B cell (primary cell): ENCODE results near the gene KDM3A. TPM values are rescaled to one million over a fixed set of nuclear protein-coding genes. Genes with fewer than 3 reads are reported as not detected.

Source experiments
- ATAC-seq: fragments of 200-7000 bp; cut with Tn5 transposase; one replicate; pipeline ENCODE4 v1.10.0; 2021; ENCODE audit warnings: low read depth, mild to moderate bottlenecking, moderate number of reproducible peaks, moderate library complexity
- CTCF ChIA-PET: fragments of 350-600 bp; sonication (Branson Sonifier 250); formaldehyde crosslinking; loops from one replicate; lab custom pipeline; 2021; ENCODE audit warnings: antibody characterized with exemption, inconsistent platforms; lab: Charles Lee
- POLR2A ChIA-PET: fragments of 350-600 bp; sonication (Branson Sonifier 250); formaldehyde crosslinking; loops from one replicate; lab custom pipeline; 2021; ENCODE audit warnings: antibody characterized with exemption; lab: Charles Lee
- DNase-seq: peaks from one replicate; pipeline ENCODE4 v3.0.0; 2013
- H2AFZ ChIP-seq: 2 replicates; pipeline ENCODE4 v1.6.1; 2012; ENCODE audit warnings: mild to moderate bottlenecking, low read depth, low read length; ENCODE audit not compliant: insufficient read depth, poor library complexity, severe bottlenecking
- H3K27ac ChIP-seq, 2 donors: 1 replicate in 1 of 2; 2 replicates in 1 of 2; pipeline ENCODE4 v1.5.1; 2012 to 2013; ENCODE audit warnings: low read length in 2 of 2, mild to moderate bottlenecking in 2 of 2, moderate library complexity in 1 of 2
- H3K27me3 ChIP-seq, 4 experiments: fragments of 200-600 bp in 1 of 4; sonication (generic) in 1 of 4; replicated peaks in 1 of 4; 1 replicate in 2 of 4; 2 replicates in 2 of 4; pipeline versions ENCODE4 v1.6.1 to v1.7.0; 2013 to 2016; ENCODE audit warnings: low read length in 3 of 4, mild to moderate bottlenecking in 2 of 4, mixed read lengths in 1 of 4, moderate library complexity in 1 of 4; ENCODE audit not compliant: insufficient read depth in 4 of 4, control insufficient read depth in 3 of 4; ENCODE audit errors: control extremely low read depth in 1 of 4
- H3K36me3 ChIP-seq, 2 experiments: replicated peaks in 1 of 2; 1 replicate in 1 of 2; 2 replicates in 1 of 2; pipeline versions ENCODE4 v1.6.1 to v1.7.1; 2013; ENCODE audit warnings: low read length in 1 of 2; ENCODE audit not compliant: insufficient read depth in 2 of 2, control insufficient read depth in 1 of 2; ENCODE audit errors: control extremely low read depth in 1 of 2, extremely low read depth in 1 of 2
- H3K4me1 ChIP-seq, 2 donors: fragments of 200-600 bp in 1 of 2; sonication (generic) in 1 of 2; 1 replicate in 1 of 2; 2 replicates in 1 of 2; pipeline versions ENCODE4 v1.5.1 to v1.6.1; 2013 to 2017; ENCODE audit warnings: low read length in 2 of 2; ENCODE audit not compliant: control insufficient read depth in 2 of 2, insufficient read depth in 2 of 2
- H3K4me2 ChIP-seq: replicated peaks from 2 replicates; pipeline ENCODE3; 2012; ENCODE audit warnings: mild to moderate bottlenecking, low read depth, low read length; ENCODE audit not compliant: poor library complexity, severe bottlenecking
- H3K4me3 ChIP-seq, 5 experiments: fragments of 200-600 bp in 1 of 5; sonication (generic) in 1 of 5; 1 replicate in 3 of 5; 2 replicates in 2 of 5; pipeline versions ENCODE4 v1.5.1 to v1.7.0; 2011 to 2016; ENCODE audit warnings: low read length in 4 of 5, mild to moderate bottlenecking in 4 of 5, low read depth in 2 of 5, control low read depth in 1 of 5, moderate library complexity in 1 of 5; ENCODE audit not compliant: insufficient read depth in 1 of 5; ENCODE audit errors: control extremely low read depth in 1 of 5, extremely low read depth in 1 of 5
- H3K79me2 ChIP-seq: fragments of 200-600 bp; sonication (generic); one replicate; pipeline ENCODE4 v1.6.0; 2016; ENCODE audit warnings: low read length; ENCODE audit not compliant: control insufficient read depth, insufficient read depth
- H3K9ac ChIP-seq: fragments of 200-600 bp; sonication (generic); 2 replicates; pipeline ENCODE4 v1.6.1; 2017; ENCODE audit warnings: mild to moderate bottlenecking, low read length, moderate library complexity
- H3K9me3 ChIP-seq, 3 donors: one replicate each; pipeline versions ENCODE4 v1.6.1 to v1.7.1; 2013; ENCODE audit warnings: low read length in 2 of 3; ENCODE audit not compliant: control insufficient read depth in 2 of 3, insufficient read depth in 1 of 3; ENCODE audit errors: control extremely low read depth in 1 of 3
- H4K20me1 ChIP-seq: 2 replicates; pipeline ENCODE4 v1.6.0; 2012; ENCODE audit warnings: mild to moderate bottlenecking, low read length; ENCODE audit not compliant: insufficient read depth, control insufficient read depth, poor library complexity, severe bottlenecking
- H3K27ac Mint-ChIP-seq: one replicate; pipeline ENCODE4 v1.8.0; 2021; ENCODE audit warnings: mixed read lengths
- H3K27me3 Mint-ChIP-seq: one replicate; pipeline ENCODE4 v1.8.0; 2021; ENCODE audit warnings: mixed read lengths
- H3K4me1 Mint-ChIP-seq: one replicate; pipeline ENCODE4 v1.8.0; 2021; ENCODE audit warnings: mixed read lengths
- H3K4me3 Mint-ChIP-seq: one replicate; pipeline ENCODE4 v1.8.0; 2021; ENCODE audit warnings: mixed read lengths
- H3K9me3 Mint-ChIP-seq: one replicate; pipeline ENCODE4 v1.8.0; 2022; ENCODE audit warnings: mixed read lengths; ENCODE audit not compliant: insufficient read depth
- EZH2 ChIP-seq: IDR thresholded peaks from 2 replicates; pipeline ENCODE4 v1.6.1; 2012; ENCODE audit warnings: borderline replicate concordance, low read depth, mild to moderate bottlenecking, moderate library complexity, low read length; ENCODE audit not compliant: insufficient read depth, poor library complexity, severe bottlenecking
- WGBS: methylation state at CpG from one replicate; pipeline ENCODE4 v1.1.5; 2013; ENCODE audit warnings: missing lambda C conversion rate; ENCODE audit not compliant: insufficient coverage; 5-methylcytosine and 5-hydroxymethylcytosine counted together
- intact Hi-C: fragments of 100-400 bp; cut with micrococcal nuclease; formaldehyde crosslinking; loops from one replicate; pipeline ENCODE4 v1.10.0; 2022
- polyA plus RNA-seq: library from polyadenylated mRNA; depleted of rRNA; stranded (reverse); fragments of >200 nt; gene quantifications from 2 replicates; pipeline ENCODE4 v1.2.3, GENCODE V29; 2012
- total RNA-seq, 2 donors: library from RNA; stranded (reverse); fragments of 120-200 nt in 1 of 2; gene quantifications; 1 replicate in 1 of 2; 2 replicates in 1 of 2; pipeline versions ENCODE4 v1.2.3 to v1.2.4, GENCODE V29; 2013 to 2022
- TF ChIP-seq, protein P1 (sequence below): fragments of 200-600 bp; IDR thresholded peaks from one replicate; pipeline ENCODE4 v1.8.0; 2022; ENCODE audit warnings: antibody characterized with exemption, mild to moderate bottlenecking

KDM3A gene
- total and polyA plus RNA-seq, 2 donors (not counting 1 experiment from before 2014, with no cell fraction given): 27.7 to 107 TPM

DNA sequence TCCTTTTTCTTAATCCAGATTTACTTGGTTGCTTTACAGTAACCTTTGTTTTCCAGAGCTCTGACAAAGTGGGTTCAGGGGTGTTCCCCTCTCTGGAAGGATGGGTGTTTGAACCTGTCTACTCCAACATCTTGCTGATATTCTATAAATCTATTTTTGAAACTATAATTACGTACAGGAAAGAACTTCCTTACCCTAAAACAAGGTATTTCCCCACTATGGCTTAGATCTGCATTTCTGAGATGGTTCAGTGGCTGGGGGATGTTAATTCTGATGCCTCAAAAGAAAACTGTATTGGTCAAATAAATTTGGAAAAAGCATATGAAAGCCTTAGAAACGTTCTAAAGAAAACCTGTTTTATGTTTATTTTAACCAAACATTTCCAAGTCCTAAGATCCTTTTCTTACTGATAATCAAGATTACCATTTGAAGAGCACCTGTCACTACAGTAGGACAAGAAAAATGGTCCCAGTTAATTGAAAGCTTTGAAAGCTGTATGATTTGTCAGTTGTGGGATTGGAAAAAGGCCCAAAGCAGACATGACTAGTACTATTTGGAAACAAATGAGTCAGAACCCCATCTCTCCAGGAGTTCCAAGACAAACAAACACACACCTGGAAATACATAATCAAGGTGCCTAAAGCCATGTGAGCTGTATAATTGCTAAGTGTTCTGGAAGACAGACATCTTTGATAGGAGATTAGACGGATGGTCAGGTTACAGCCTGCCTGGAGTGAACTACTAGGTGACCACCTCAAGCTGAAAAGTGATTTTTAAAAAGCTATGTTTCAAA lies 57.5 kb downstream of the KDM3A start:
- ATAC-seq: peak; percentile 24
- intact Hi-C loops: no loop called here
- peaks cover 12 to 58% of the 10 kb centered on the region in 2 experiments for H3K36me3 ChIP-seq

DNA sequence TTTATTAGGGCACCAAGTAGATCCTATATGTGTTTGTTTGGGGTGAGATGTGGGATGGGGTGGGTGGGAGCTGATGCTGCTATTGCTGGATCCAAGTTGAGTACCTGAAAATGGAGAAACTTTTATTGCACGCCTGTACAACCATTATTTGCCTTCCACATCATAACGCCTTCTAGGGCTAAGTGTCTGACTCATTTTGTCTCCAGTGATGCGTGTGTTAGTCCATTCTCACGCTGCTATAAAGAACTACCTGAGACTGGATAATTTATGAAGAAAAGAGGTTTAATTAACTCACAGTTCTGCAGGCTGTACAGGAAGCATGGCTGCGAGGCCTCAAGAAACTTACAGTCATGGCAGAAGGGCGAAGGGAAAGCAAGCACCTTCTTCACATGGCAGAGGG lies 58.2 kb downstream of the KDM3A start:
- H3K4me1 Mint-ChIP-seq: peaks cover 37% of the 10 kb centered on the region
- H3K4me3 Mint-ChIP-seq: no peak overlapping the region
- Histone ChIP-seq H3K4me3 (no peak overlapping the region), H3K79me2 (no peaks in the 10 kb centered on the region), H3K27ac (no peak overlapping the region), H3K27me3 (no peaks in the 10 kb centered on the region), H3K4me2 (no peak overlapping the region), H2AFZ (no peak overlapping the region), H3K9me3 (peaks cover 6 to 35% (median 18%) of the 10 kb centered on the region in 3 donors), H3K36me3 (peaks cover 12 to 62% of the 10 kb centered on the region in 2 experiments), H4K20me1 (no peaks in the 10 kb centered on the region), H3K4me1 (peaks cover 13 to 20% of the 10 kb centered on the region in 2 donors), H3K9ac (no peak overlapping the region)
- TF ChIP-seq EZH2: no peak
- TF ChIP-seq, protein P1, sequence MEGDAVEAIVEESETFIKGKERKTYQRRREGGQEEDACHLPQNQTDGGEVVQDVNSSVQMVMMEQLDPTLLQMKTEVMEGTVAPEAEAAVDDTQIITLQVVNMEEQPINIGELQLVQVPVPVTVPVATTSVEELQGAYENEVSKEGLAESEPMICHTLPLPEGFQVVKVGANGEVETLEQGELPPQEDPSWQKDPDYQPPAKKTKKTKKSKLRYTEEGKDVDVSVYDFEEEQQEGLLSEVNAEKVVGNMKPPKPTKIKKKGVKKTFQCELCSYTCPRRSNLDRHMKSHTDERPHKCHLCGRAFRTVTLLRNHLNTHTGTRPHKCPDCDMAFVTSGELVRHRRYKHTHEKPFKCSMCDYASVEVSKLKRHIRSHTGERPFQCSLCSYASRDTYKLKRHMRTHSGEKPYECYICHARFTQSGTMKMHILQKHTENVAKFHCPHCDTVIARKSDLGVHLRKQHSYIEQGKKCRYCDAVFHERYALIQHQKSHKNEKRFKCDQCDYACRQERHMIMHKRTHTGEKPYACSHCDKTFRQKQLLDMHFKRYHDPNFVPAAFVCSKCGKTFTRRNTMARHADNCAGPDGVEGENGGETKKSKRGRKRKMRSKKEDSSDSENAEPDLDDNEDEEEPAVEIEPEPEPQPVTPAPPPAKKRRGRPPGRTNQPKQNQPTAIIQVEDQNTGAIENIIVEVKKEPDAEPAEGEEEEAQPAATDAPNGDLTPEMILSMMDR: no peak
- H3K27me3 Mint-ChIP-seq: no peaks in the 10 kb centered on the region
- ATAC-seq (no peak), DNase-seq (no peak)
- H3K27ac Mint-ChIP-seq: no peak overlapping the region
- POLR2A ChIA-PET: no interaction called here
- peaks cover 20% of the 10 kb centered on the region for H3K9me3 Mint-ChIP-seq
- intact Hi-C loops: no loop called here
- CTCF ChIA-PET: no interaction called here
- no CpG with 5 or more reads among the region's 6 CpGs for WGBS

More for the DNA sequence above, 57.5 kb downstream of the KDM3A start:
- WGBS: no CpG with 5 or more reads among the region's 3 CpGs
- Mint-ChIP-seq H3K9me3 (peaks cover 20% of the 10 kb centered on the region), H3K4me3 (no peak overlapping the region), H3K27ac (no peak overlapping the region), H3K27me3 (no peaks in the 10 kb centered on the region), H3K4me1 (peaks cover 40% of the 10 kb centered on the region)
- peaks cover 13 to 21% of the 10 kb centered on the region in 2 donors for H3K4me1 ChIP-seq
- no peak overlapping the region for H2AFZ ChIP-seq
- no peak overlapping the region for H3K9ac ChIP-seq
- H3K4me2 ChIP-seq: no peak overlapping the region
- ChIA-PET CTCF (no interaction called here), POLR2A (no interaction called here)
- no peak for TF ChIP-seq EZH2
- TF ChIP-seq, protein P1: no peak
- no peaks in the 10 kb centered on the region for H3K79me2 ChIP-seq
- H3K9me3 ChIP-seq: peaks cover 6 to 35% (median 18%) of the 10 kb centered on the region in 3 donors
- H4K20me1 ChIP-seq: no peaks in the 10 kb centered on the region
- no peak overlapping the region for H3K4me3 ChIP-seq
- DNase-seq: no peak
- H3K27me3 ChIP-seq: no peaks in the 10 kb centered on the region
- H3K27ac ChIP-seq: peak overlapping the region; percentile 25 to 58
